HG03095 (cell line): ENCODE measurements around the gene MOCS3.
A peak's percentile ranks its signal among the peaks of the same experiment; 100 is the strongest.

Experiments used
- ATAC-seq: cut with Tn5 transposase; IDR thresholded peaks from one replicate; pipeline ENCODE4 v1.9.1; 2021; ENCODE audit warnings: moderate library complexity; ENCODE audit not compliant: unreplicated experiment

MOCS3 gene

GRCh38 chr20:50958615-50959542, at the start of gene MOCS3:
Gene MOCS3, plus strand, starts transcription at chr20:50958818. Its CDS starts 25 bp downstream, at chr20:50958843.
- ATAC-seq: peak; percentile 75

DNA sequence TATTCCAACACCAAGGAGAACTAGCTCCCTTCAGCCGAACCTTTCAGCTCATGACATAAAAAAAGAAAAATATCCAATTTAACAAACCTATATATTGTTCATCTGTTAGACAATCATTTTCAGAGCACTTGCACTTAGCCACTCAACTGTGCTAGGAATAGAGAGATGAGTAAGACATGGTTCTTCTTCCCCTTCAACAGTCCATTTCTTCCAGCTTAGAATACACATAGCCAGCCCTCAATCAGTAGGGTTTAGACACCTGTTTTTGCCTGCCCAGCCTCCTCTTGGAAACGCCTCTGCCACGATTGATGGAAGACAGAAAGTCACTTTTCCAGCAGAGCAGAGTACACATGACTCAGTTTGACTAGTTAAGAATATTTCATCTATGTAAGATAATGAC, 49.2 kb upstream of the MOCS3 start:
- ATAC-seq: no peak

DNA sequence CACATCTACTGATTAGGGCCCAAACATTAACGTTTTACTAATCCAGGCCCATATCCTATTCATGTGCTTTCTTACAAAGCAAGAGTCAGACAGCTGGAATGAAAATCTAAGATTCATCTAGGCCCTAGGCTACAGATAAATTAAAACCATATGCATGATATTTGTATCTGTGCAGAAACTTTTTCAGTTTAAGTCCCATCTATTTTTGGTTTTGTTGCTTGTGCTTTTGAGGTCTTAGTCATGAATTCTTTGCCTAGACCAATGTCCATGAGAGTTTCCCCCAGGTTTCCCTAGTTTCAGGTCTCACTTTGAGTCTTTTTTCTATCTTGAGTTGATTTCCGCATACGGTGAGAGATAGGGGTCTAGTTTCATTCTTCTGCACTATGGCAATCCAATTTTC, 47.6 kb upstream of the MOCS3 start:
- no peak for ATAC-seq

- no peak for ATAC-seq
These were observed 46.9 kb upstream of the MOCS3 start for GRCh38 chr20:50911716-50912115.

DNA sequence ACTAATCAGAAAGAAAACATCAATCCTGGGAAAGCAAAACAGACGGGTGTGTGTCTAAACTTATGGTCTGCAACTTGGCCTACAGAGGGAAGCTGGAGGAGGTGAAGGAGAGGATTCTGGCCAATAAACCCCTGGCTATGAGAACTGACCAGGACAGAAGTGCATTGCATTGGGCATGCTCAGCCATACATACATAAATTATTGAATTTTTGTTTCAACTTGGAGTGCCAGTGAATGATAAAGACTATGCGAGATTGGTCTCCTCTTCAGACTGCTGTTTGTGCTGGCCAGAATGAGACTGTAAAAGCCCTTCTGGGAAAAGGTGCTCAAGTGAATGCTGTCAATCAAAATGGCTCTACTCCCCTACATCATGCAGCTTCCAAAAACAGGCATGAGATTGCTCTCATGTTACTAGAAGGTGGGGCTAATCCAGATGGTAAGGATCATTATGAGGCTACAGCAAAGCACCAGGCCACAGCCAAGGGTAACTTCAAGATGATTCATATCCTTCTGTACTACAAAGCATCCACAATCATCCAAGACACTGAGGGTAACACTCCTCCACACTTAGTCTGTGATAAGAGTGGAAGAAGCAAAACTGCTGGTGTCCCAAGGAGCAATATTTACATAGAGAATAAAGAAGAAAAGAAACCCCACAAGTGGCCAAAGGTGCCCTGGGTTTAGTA, 44.8 kb upstream of the MOCS3 start:
- no peak for ATAC-seq

DNA sequence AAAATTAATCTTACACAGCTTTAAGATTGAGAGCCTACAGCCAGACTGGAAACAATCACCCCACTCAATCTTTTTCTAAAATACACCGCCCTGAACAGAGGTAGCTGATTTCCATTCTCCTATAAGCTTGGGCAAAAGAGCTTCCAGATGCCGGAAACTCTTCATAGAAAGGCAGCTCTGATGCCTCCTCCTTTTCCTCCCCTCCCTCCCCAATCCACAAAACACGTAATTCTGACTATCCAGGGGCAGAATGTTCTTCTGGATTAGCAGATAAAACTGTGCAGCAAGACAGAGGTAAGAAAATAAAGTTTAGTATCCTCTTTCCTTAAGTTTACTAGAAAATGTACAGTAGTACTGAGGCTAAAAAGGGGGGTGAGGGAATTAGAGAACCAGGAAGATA, 43.2 kb upstream of the MOCS3 start:
- no peak for ATAC-seq

- no peak for ATAC-seq
These were observed 42.4 kb upstream of the MOCS3 start for GRCh38 chr20:50916257-50916656.

DNA sequence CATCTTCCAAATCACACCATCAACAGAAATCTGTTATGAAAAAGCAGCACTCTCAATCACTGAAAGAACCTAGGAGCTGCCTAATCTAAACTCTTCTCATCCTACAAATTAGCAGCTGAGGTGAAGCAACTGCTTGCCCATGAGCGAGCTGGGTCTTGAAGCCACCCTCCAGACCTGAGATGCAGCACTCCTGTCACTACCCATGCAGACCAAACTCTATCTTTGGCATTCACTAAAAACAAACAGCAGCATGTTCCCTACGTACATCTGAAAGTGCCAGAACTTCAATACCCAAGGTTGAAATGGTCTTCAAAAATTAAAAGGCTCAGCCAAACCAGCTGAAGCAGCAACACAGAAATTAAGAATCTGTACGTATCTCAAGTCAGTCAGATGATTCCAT, 41.7 kb upstream of the MOCS3 start:
- no peak for ATAC-seq

- ATAC-seq: no peak
These were observed 40.2 kb upstream of the MOCS3 start for GRCh38 chr20:50918403-50918802.

- ATAC-seq: no peak
These were observed 39.1 kb upstream of the MOCS3 start for GRCh38 chr20:50919567-50919966.

DNA sequence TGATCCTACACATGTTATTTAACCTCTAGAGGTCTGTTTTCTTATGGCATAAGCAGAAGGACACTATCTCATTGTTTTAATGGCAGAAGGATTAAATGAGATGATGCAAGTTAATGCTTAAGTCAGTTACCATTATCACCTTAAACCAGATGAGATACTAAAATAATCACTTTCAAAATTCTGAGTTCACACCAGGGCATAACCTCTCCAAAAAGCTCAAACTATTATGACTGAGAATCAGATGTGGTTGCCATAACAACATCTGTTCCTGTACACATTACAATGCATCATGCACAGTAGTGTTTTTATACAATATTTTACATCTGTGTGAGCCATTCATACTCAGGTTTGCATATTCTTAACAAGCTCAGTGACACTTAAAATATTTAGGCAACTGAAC, 37.6 kb upstream of the MOCS3 start:
- ATAC-seq: no peak

DNA sequence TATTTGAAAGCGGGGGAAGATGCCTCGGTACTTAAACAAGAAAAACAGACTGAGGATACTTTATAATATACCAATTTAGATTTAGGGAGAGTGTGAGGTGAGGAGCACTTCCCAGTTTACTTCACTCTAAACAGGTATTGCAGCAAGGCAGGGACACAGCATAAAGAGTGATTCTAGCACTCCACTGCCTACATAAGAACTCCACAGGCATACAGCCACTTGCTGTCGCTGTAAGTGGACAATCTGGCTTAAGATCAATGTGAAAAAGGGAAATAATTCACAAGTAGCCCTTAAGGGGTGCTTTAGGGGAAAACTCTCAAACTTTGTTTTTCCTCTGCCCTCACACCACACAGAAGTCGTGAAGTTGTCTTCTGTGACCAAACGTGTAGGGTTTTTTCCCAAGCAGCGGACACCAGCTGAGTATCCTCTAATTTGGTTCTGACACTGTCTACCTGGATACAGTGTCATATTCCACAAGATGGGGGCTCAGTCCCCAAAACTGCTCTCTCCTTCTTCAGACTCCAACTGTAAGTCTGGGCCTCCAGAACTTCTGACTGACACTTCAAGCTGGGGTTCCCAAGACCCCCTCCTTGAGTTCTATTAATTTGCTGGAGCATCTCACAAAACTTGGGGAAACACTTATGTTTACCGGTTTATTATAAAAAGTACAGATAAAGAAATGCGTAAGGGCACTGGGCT, 36.7 kb upstream of the MOCS3 start:
- ATAC-seq: no peak

GRCh38 chr20:50924261-50924920, 34.2 kb upstream of the MOCS3 start:
- ATAC-seq: no peak

DNA sequence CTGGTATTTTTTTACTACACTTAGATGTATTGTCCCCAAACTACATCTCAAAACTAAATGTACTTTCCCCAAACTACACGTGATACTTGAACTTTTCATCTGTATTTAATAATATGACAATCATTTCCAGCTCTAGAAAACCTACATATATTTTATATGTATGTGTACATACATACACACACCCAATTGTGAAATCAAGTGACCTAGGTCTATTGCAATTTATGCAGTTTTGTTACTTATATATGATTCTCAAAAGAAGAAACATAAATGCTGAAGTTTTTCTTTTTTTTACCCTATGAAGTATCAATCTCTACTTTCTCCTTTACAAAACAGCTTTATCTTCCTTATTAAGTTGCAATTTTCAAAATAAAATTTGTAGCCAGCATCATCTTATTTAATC, 32.1 kb upstream of the MOCS3 start:
- ATAC-seq: no peak

DNA sequence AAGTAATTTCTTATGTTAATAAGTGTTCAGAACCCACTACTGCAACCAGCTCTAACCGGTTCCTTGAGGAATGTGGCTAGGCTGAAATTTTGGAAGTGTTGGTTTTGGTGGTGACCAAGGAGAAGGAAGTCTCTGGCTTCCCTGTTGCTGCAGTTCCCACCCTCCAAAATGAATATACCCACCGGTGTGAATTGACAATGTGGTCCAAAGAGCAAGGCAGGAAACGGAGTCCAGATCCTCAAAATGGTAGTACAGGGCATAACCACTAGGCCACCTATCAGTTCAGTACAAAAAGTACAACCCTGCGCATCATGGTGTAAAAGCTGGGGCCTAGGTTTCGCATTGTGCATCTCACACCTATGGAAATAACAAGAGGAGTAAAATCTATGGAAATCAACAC, 30.1 kb upstream of the MOCS3 start:
- ATAC-seq: no peak

DNA sequence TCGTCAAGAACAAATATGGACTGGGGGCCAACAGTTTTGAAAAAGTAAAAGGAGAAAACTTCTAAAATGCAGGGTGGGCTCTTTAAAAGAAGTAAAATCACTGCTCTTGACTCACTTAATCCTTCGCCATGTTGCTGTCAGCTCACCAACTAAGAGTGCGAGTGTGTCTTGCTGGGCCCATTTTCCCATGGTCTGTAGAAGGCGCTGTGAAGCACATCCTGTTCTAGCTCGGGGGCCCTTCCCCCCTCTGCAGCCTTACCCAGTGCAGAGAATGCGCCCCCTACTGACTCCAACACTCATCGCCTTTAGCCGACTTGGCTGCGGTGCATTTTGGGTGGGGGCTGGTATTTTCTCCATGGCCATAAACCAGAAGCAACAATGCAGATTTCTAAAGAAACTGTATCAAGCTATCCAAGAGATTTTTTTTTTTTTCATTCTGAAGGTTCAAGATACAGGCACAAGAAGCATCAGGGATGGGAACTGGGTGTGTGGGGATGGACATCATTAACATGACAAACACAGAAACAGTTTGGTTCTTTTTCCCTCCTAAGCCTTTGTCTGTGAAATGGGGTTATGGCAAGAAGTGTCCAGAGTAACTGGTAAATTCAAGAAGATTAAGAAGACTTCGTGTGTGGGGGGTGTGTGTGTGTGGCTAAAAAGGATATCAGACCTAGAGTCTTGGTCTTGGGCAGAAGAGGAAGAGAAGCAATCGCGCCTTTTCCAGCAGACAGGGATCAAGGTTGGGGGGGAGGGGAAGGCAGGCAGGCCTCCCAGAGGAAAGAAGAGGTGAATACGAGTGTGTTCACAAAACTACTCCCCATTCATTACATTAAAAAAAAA, 29.1 kb upstream of the MOCS3 start:
- ATAC-seq: peak; percentile 61

DNA sequence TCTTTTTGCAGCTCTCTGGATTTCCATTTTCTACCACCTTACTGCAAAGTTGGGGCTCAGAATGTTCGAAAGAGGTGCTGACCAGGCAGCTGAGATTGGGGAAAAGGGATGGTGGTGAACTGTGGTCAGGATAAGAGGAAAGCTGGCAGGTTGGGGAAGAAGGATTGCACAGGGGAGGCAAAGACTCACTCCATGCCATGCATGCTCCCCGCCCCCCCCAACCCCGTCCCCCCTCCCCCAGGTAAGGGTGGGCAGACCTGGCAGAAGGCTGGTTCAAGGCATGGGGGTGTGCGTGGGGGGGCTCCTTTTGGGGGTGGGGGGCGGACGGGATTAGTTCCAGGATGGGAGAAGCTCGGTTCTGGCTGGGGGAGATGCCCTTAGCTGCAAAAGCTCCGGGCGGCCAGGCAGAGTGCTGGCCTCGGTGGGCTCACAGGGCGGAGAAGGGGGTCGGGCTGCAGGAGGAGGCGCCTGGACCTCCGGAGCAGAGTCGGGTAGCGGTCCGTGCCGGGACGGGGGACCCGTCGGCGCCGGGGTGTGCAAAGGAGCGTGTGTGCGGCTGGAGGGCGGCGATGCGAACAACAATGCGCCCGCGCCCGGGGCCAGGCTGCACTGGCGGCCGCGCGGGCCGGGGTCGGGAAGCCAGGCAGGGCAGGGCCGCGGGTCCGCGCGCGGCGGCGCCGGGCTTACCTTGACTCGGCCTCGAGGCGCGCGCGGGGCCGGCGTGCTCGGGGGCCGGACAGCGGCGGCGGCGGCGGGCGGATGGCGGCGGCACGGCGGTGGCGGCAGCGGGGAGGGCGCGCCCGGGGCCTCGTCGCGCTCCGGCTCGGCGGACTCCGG, 28.3 kb upstream of the MOCS3 start:
- peak; percentile 9 for ATAC-seq

DNA sequence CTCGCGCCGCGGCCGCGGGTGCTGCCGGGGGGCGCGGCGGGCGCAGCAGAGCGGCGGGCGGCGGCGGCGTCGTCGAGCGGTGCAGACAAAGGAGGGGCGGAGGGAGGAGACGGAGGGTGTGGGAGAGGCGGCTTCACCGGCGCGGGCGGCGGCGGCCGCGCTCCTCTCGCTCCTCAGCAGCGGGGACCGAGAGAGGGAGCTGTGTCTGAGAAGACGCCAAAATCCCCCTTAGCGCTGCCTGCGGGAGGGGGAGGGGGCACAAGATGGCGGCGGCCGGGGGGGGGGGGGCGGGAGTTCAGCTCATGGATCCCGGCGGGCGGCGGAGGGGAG, 27.7 kb upstream of the MOCS3 start:
- peak; percentile 9 for ATAC-seq

DNA sequence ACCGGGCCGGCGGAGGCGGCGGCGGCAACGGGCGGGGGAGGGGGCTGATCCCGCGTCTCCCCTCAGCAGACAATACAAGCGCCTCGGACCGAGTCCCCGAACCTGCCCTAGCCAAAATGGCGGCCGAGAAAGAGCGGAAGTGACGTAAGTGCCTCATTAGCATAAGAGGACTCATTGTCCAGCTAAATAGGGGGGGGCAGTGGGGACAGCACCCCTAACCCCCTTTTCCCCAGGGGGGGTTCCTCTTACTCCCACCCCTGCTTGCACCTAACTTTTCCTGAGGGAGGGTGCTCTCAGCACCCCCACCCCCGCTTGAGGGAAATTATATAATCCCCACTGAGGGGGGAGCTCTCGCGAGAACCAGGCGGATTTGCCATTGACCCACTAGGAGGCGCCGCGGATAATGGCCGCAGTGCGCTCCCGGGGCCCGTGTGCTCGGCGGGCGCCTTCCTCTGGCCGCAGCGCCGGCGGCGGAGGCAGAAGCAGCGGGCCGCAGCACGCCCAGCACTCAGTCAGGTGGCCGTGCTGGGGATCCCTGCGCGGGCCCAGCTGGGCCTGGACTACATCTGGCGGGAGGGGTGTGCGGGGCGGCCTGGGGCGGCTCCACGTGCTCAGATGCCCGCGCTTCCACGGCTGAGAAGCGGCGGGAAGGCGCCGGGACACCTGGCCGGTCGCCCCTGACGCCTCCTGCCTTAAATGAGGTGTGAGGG, 27.2 kb upstream of the MOCS3 start, which contains the start of gene ADNP:
Gene ADNP, minus strand, starts transcription at position 132 of the 710 bp plus-strand sequence. CDS start 27,441 bp downstream, outside the sequence.
- ATAC-seq: peak; percentile 56
